HG02938 (cell line): ENCODE data around the gene ZDHHC21.
"Not testable (repeated sequence)": the region's sequence is repeated elsewhere in the genome, so short reads cannot be mapped to it uniquely, and the experiment has no call there.

Source experiments
- ATAC-seq: cut with Tn5 transposase; IDR thresholded peaks from one replicate; pipeline ENCODE4 v1.9.1; 2021; ENCODE audit warnings: mild to moderate bottlenecking, moderate library complexity; ENCODE audit not compliant: unreplicated experiment

The ZDHHC21 gene

GRCh38 chr9:14686168-14686567 is 7.1 kb downstream of the ZDHHC21 start:
- no peak for ATAC-seq

- not testable (repeated sequence) for ATAC-seq
Measured at GRCh38 chr9:14682616-14683015, 10.6 kb downstream of the ZDHHC21 start.

GRCh38 chr9:14678776-14679175 is 14.5 kb downstream of the ZDHHC21 start:
- ATAC-seq = no peak

DNA sequence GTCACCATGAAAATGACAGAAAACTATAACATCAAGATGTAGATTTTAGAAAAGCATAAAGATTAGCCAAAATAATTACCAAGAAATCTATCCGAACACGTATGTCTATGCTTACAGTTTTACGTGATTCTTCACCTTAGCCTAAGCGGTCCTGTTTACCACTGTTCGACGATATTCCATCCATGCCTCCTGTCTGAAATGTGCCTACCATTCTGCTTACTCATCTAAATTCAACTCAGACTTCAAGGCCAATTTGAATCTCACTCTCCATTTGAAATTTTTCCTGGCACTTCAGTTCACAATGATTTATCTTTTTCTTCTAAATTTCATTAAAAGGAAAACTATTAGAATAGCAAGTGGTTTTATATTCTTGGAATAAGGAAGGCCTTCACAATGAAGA is 15.4 kb downstream of the ZDHHC21 start:
- no peak for ATAC-seq

DNA sequence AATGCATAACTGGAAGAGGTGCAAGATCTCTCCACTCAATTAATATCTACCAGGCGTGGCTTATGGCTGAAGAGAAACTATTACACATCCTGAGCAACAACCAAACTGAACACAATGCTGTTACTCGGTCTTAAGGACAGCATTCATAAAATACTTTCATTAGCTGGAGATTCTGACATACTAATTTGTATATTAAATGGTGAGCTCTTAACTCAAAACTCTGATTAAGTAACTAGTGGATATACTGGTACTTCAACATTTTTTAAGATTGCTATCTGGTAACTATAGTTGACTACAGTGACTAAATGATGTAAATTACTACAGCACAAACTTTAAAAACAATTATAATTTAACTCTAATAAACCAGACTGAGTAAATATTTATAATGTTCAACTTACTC is 15.8 kb downstream of the ZDHHC21 start:
- ATAC-seq = no peak

DNA sequence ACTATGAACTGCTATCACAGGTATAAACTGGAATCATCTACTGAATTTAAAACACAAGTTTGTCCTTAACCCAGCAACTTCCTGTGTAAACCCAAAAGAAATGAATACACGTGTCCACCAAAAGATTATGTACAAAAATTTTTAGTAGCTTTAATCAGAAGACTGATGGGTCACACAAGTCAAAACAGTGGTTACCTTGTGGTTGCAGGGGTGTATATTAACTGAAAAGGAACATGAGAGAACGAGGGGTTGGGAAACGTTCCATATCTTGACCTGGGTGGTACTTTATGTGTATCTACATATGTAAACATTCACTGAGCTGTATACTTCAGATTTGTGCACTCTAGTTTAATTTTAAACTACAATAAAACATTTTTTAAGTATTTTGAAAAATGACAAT is 18.6 kb downstream of the ZDHHC21 start:
- no peak for ATAC-seq

- ATAC-seq = no peak
Measured at GRCh38 chr9:14671377-14671776, 21.9 kb downstream of the ZDHHC21 start.

- no peak for ATAC-seq
Measured at GRCh38 chr9:14670718-14671117, 22.5 kb downstream of the ZDHHC21 start.

DNA sequence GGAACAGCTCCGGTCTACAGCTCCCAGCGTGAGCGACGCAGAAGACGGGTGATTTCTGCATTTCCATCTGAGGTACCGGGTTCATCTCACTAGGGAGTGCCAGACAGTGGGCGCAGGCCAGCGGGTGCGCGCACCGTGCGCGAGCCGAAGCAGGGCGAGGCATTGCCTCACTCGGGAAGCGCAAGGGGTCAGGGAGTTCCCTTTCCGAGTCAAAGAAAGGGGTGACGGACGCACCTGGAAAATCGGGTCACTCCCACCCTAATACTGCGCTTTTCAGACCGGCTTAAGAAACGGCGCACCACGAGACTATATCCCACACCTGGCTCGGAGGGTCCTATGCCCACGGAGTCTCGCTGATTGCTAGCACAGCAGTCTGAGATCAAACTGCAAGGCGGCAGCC is 29.2 kb downstream of the ZDHHC21 start:
- ATAC-seq = not testable (repeated sequence)

DNA sequence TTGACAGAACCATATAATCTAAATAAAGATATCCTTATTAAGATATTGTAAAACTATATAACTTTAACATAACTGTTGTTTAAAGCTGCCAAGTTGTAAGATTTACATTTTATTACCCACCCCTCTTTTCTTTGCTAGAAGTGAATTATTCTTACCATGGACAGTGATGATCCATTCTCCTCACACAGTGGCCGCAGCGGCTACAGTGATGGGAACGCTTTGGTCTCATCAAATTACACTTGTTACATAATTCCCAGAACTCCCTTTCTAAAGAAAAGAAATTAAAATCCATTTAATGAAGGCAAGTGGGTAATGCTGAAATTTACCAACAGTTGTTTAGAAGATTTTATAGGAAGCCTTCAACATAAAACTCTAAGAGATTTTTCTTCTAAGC is 31.2 kb downstream of the ZDHHC21 start:
- no peak for ATAC-seq

DNA sequence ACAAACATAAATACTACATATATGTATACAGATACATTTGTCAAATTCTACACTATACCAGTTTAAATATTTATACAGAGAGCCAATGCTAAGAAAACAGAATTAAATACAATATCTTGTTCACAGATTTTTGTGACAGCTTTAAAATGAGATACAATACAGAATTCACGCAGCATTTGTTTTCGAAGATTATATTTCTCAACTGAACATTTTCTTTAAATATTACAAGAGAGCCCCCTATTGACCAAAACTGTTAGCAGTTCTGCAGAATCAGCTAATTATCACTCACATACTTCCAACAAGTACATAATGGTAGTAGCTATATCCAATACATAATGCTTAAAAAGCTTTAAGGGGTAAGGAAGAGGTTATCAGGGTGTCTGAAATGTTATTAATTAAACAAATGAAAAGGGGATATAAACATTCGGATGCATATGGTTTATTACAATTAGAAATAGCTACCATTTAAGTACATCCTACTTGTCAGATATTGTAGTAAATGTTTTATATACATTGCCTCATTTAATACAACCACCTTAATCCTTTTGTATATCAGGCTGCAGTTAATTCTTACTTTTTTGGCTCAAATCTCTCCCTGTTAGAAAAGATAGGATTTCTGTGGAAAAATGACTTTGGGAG is 31.7 kb downstream of the ZDHHC21 start:
- no peak for ATAC-seq

- no peak for ATAC-seq
Measured at GRCh38 chr9:14660721-14661120, 32.5 kb downstream of the ZDHHC21 start.

GRCh38 chr9:14654932-14655331 is 38.3 kb downstream of the ZDHHC21 start:
- ATAC-seq = no peak

GRCh38 chr9:14653511-14653910 is 39.7 kb downstream of the ZDHHC21 start:
- ATAC-seq = no peak

DNA sequence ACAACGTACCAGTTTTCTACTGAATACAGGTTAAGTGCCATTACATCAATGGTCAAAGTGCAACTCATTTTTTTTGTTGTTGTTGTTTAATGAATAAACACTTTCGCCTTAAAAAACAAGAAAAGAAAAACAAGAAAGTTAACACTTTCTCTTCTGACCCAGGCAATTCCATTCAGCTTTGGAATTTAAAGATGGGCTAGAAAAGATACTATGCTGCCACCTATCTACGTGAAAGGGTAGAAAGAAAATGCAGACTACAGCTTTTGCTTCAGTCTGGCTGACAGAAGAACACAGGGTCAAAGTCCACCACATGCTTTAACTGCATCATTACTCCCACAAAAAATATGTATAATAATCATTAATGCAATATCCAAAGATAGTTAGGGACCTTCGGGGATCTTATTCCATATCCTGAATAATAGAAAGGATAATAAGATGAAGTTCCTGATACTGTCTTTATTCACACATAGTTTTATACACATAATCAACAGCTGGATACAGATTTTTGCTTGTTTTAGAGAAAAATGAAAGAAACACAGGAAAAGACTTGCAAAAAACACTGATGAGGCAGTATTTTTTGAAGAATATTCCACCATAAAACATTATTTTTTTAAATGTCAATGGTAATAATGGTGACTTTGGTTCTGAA is 40.4 kb downstream of the ZDHHC21 start:
- no peak for ATAC-seq

DNA sequence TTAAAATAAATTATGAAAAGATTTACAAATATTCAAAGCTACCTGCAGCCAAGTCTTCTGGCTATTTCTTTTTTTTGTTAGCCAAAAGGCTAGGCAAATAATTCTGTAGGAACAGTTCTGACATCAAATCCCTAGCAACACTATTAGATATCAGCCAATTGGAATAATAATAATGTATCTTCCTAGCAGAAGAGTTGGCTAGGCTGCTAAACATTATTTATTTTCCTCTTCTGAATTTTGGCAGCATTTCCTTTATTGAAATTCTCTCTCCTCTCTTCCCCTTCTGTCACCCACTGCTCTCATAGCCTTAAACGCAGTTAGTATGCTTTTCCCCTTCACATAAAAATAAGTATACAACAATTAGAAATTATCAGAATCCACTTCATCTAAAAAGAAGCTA is 42.6 kb downstream of the ZDHHC21 start:
- ATAC-seq = no peak

DNA sequence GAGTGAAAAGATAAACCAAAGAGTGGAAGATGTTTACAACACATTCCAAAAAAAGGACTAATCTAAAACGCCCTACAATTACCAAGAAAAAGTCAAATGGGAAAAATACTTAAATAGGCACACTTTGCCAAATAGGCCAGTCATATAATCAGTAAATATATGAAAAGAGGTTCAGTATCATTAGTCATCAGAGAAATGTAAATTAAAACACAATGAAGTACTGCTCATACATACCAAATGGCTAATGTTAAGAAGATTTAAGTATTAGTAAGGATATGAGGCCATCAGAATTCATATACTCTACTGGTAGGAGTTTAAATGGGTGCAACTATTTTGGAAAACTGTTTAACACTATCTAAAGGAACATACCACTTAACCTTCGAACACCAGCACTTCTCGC is 47.6 kb downstream of the ZDHHC21 start:
- no peak for ATAC-seq

DNA sequence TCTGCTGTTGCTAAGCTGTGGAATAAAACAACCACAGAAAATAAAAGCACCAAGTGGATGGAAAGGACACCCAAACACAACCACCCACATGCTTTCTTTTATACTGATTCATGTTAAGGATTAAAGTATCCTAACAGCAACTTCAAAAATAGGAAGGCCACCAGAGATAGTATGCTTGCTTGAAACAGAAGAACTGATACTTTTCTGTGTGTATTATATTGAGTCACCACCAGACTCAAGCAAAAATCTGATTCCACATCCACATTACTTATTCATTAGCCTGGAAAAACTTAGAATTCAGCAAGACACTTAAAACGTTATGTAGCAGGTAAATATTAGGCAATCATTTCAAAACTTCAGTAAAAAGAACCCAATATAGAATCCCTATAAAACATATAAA is 52.3 kb downstream of the ZDHHC21 start:
- ATAC-seq = no peak

GRCh38 chr9:14640294-14640693 is 52.9 kb downstream of the ZDHHC21 start:
- ATAC-seq = no peak

DNA sequence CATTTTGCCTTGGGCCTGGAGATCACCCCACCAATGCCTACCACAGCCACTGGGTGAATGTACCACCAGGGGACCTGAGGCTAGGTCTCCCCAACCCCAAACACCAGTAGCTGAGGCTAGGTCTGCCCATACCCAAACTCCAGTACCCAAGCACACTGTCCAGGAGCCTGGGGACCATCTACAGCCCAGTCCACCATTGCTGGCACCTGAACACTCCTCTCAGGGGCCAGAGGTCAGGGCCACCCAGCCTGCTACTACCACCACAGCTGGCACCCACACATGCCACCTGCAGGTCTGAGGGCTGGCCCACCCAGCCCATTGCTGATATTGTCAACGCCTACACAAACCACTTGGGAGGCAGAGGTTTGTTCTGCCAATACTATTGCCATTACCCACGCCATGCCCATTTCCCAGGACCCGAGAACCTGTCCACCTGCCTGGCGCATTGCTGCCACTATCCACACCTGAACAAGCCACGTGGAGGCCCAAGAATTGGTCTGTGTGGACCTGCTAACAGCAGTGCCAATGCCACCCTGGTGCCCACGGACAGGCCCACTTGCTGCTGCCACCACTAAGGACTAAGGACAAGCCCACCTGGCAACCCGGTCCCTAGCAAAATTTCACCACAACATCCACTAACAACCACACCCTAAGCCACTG is 59.2 kb downstream of the ZDHHC21 start:
- no peak for ATAC-seq

DNA sequence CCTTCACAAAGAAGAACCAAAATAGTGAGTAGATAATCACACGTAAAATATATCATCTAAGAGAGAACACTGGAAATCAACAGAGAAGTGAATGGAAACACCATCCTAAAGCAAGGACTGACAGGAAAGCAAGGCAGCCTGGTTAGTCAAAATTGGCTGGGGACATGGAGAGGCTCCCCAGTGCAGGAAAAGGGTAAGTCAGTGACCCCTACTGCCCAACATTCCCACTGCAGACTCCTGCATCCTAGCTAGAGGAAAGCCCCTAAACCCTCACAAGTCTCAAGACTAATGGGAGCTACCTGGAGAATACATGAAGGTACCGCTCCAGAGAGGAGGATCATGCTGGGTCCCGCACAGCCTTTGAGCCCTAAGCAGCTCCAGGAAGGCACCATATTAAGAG is 60.1 kb downstream of the ZDHHC21 start:
- no peak for ATAC-seq

- no peak for ATAC-seq
Measured at GRCh38 chr9:14627513-14627912, 65.7 kb downstream of the ZDHHC21 start.
